Measurements from ENCODE around the gene STARD13. TPM values are rescaled to one million over a fixed set of nuclear protein-coding genes. Genes with fewer than 3 reads are reported as not detected.

Gene STARD13
- total RNA-seq, 1 experiment from 2014 or later, result 2.1 TPM

- Histone ChIP-seq H3K4me2 (ENCODE audit: insufficient read depth, insufficient read length, low read length) (peak overlapping the region; percentile 91), H3T11ph (ENCODE audit: low read length) (no peak overlapping the region), H3K18ac (ENCODE audit: insufficient read length, low read depth, low read length) (no peak overlapping the region), H3K14ac (ENCODE audit: insufficient read depth, low read length) (no peak overlapping the region), H3K56ac (ENCODE audit: insufficient read length, low read depth, low read length) (no peak overlapping the region), H3K4ac (ENCODE audit: low read depth, low read length) (no peak overlapping the region), H4K20me1 (ENCODE audit: control insufficient read depth, insufficient read depth, insufficient read length) (no peaks in the 10 kb centered on the region), H4K8ac (replicated peaks; ENCODE audit: insufficient read length, low read depth, low read length) (no peak overlapping the region), H2BK120ac (ENCODE audit: low read depth, low read length, poor library complexity, severe bottlenecking) (no peak overlapping the region), H3K9ac (ENCODE audit: extremely low read depth, insufficient read length, low read length) (peak overlapping the region; percentile 56), H3K23ac (ENCODE audit: insufficient read length, low read depth, low read length) (no peak overlapping the region), H3K79me1 (ENCODE audit: insufficient read depth, low read depth, low read length, poor library complexity, severe bottlenecking) (no peaks in the 10 kb centered on the region), H2BK15ac (ENCODE audit: low read depth, low read length) (no peak overlapping the region), H2AK5ac (ENCODE audit: insufficient read length, low read length) (no peak overlapping the region), H3K23me2 (ENCODE audit: insufficient read length, low read depth, low read length, poor library complexity, severe bottlenecking) (peaks cover 4% of the 10 kb centered on the region), H4K91ac (ENCODE audit: insufficient read length, low read depth, low read length) (no peak overlapping the region), H3K27me3 (ENCODE audit: insufficient read depth, low read length) (no peaks in the 10 kb centered on the region), H2BK5ac (ENCODE audit: insufficient read length, low read length) (no peak overlapping the region), H2AFZ (ENCODE audit: low read length) (no peak overlapping the region), H3K79me2 (ENCODE audit: insufficient read depth, low read length) (no peaks in the 10 kb centered on the region), H3K9me3 (ENCODE audit: control insufficient read depth, low read depth, low read length) (no peaks in the 10 kb centered on the region), H4K5ac (ENCODE audit: insufficient read length, low read depth, low read length) (no peak overlapping the region), H3K27ac (ENCODE audit: insufficient read length, low read depth, low read length) (peak overlapping the region; percentile 69), H2BK20ac (ENCODE audit: low read depth, low read length, poor library complexity, severe bottlenecking) (no peak overlapping the region), H2BK12ac (ENCODE audit: insufficient read length, low read depth, low read length) (no peak overlapping the region), H3K4me1 (ENCODE audit: insufficient read depth, low read length) (no peaks in the 10 kb centered on the region; the same call in 1 of the 2 replicates)
- Mint-ChIP-seq H3K36me3 (ENCODE audit: insufficient read depth in 1 of 3, low read depth in 3 of 3) (no peaks in the 10 kb centered on the region), H3K4me1 (peaks cover 25 to 29% of the 10 kb centered on the region in 2 experiments), H3K27ac (peak overlapping the region; percentile 79 to 88 (median 87)), H3K27me3 (ENCODE audit: low read depth) (no peaks in the 10 kb centered on the region; the same call in 1 of the 2 replicates), H3K4me3 (peak overlapping the region; percentile 80 to 83), H3K9me3 (no peaks in the 10 kb centered on the region)
- WGBS (ENCODE audit: extremely low coverage, insufficient read length, low lambda C conversion rate), result no CpG with 5 or more reads among the region's 6 CpGs
- no peak for DNase-seq
- TF ChIP-seq, protein P1, sequence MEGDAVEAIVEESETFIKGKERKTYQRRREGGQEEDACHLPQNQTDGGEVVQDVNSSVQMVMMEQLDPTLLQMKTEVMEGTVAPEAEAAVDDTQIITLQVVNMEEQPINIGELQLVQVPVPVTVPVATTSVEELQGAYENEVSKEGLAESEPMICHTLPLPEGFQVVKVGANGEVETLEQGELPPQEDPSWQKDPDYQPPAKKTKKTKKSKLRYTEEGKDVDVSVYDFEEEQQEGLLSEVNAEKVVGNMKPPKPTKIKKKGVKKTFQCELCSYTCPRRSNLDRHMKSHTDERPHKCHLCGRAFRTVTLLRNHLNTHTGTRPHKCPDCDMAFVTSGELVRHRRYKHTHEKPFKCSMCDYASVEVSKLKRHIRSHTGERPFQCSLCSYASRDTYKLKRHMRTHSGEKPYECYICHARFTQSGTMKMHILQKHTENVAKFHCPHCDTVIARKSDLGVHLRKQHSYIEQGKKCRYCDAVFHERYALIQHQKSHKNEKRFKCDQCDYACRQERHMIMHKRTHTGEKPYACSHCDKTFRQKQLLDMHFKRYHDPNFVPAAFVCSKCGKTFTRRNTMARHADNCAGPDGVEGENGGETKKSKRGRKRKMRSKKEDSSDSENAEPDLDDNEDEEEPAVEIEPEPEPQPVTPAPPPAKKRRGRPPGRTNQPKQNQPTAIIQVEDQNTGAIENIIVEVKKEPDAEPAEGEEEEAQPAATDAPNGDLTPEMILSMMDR (conservative IDR thresholded peaks at IDR 0.05), result no peak
Observed at GRCh38 chr13:33284916-33285315, 639 bp downstream of the STARD13 start.

All from H9 (cell line).